HEK293 (cell line): ENCODE data around the gene TM7SF2.

Experiments used
- CTCF ChIA-PET: fragments of 350-600 bp; formaldehyde crosslinking; extraction: SDS; loops from one replicate; lab custom pipeline; 2021; ENCODE audit warnings: antibody characterized with exemption; lab: Yijun Ruan, JAX
- POLR2A ChIA-PET: fragments of 300-600 bp; formaldehyde crosslinking; extraction: SDS; loops from one replicate; lab custom pipeline; 2020; ENCODE audit warnings: antibody characterized with exemption, inconsistent platforms; lab: Yijun Ruan, JAX
- H3K27ac ChIP-seq: fragments of 200-500 bp; sonication (Bioruptor generic); 2 replicates; pipeline ENCODE4 v1.5.1; 2014; ENCODE audit warnings: low read depth, low read length, control low read depth, inconsistent platforms; ENCODE audit errors: extremely low read depth
- H3K36me3 ChIP-seq, 2 experiments: fragments of 200-500 bp in 1 of 2; sonication (Bioruptor generic) in 1 of 2; 1 replicate in 1 of 2; 2 replicates in 1 of 2; pipeline ENCODE4 v1.5.1; 2014 to 2017; ENCODE audit warnings: inconsistent platforms in 2 of 2, low read length in 2 of 2; ENCODE audit not compliant: control insufficient read depth in 2 of 2, insufficient read depth in 1 of 2
- H3K4me1 ChIP-seq: fragments of 200-500 bp; sonication (Bioruptor generic); 2 replicates; pipeline ENCODE4 v1.5.1; 2014; ENCODE audit warnings: mild to moderate bottlenecking, low read length, inconsistent platforms; ENCODE audit not compliant: control insufficient read depth, insufficient read depth
- H3K4me3 ChIP-seq: 2 replicates; pipeline ENCODE4 v1.5.1; 2011; ENCODE audit warnings: low read depth, mild to moderate bottlenecking, control low read depth, low read length, moderate library complexity
- H3K9me3 ChIP-seq: fragments of 200-500 bp; sonication (Bioruptor generic); 2 replicates; pipeline ENCODE4 v1.5.1; 2014; ENCODE audit warnings: low read depth, low read length, inconsistent platforms; ENCODE audit not compliant: control insufficient read depth, insufficient read depth
- GLI4 ChIP-seq: fragments of 450-650 bp; formaldehyde crosslinking; IDR thresholded peaks from 2 replicates; pipeline ENCODE4 v1.5.1; 2016; ENCODE audit warnings: missing biosample characterization, missing genetic modification characterization
- GLIS1 ChIP-seq: fragments of 450-650 bp; formaldehyde crosslinking; IDR thresholded peaks from 2 replicates; pipeline ENCODE4 v1.5.1; 2016; ENCODE audit warnings: missing biosample characterization, missing genetic modification characterization
- PRDM10 ChIP-seq: fragments of 450-650 bp; formaldehyde crosslinking; IDR thresholded peaks from 2 replicates; pipeline ENCODE4 v1.5.1; 2016; ENCODE audit warnings: missing biosample characterization, missing genetic modification characterization
- ZNF146 ChIP-seq: fragments of 450-650 bp; formaldehyde crosslinking; IDR thresholded peaks from 2 replicates; pipeline ENCODE4 v1.5.1; 2016; ENCODE audit warnings: missing biosample characterization, missing genetic modification characterization
- ZNF311 ChIP-seq: fragments of 450-650 bp; formaldehyde crosslinking; IDR thresholded peaks from 2 replicates; pipeline ENCODE4 v1.5.1; 2017; ENCODE audit warnings: missing biosample characterization, missing genetic modification characterization, borderline replicate concordance
- ZNF521 ChIP-seq: fragments of 450-650 bp; formaldehyde crosslinking; IDR thresholded peaks from 2 replicates; pipeline ENCODE4 v1.5.1; 2017; ENCODE audit warnings: missing biosample characterization, mild to moderate bottlenecking, missing genetic modification characterization
- ZNF776 ChIP-seq: fragments of 450-650 bp; formaldehyde crosslinking; IDR thresholded peaks from 2 replicates; pipeline ENCODE4 v1.5.0; 2017; ENCODE audit warnings: missing biosample characterization, missing genetic modification characterization, borderline replicate concordance
- TF ChIP-seq, protein P1 (sequence below): fragments of 450-650 bp; formaldehyde crosslinking; conservative IDR thresholded peaks from 2 replicates; pipeline ENCODE4 v1.5.1; 2016; ENCODE audit warnings: low read depth, missing biosample characterization, missing genetic modification characterization

The TM7SF2 gene

GRCh38 chr11:65102142-65103095 lies 9.3 kb upstream of the TM7SF2 start (continued):
- TF ChIP-seq PRDM10 (tag by site-specific recombination) (peak; percentile 46; the same call in 1 of the 2 replicates), ZNF311 (tag by site-specific recombination) (no peak), GLIS1 (tag by site-specific recombination) (peak; percentile 85), ZNF146 (tag by site-specific recombination) (peak; percentile 28; the same call in 1 of the 2 replicates)
- TF ChIP-seq, protein P1, sequence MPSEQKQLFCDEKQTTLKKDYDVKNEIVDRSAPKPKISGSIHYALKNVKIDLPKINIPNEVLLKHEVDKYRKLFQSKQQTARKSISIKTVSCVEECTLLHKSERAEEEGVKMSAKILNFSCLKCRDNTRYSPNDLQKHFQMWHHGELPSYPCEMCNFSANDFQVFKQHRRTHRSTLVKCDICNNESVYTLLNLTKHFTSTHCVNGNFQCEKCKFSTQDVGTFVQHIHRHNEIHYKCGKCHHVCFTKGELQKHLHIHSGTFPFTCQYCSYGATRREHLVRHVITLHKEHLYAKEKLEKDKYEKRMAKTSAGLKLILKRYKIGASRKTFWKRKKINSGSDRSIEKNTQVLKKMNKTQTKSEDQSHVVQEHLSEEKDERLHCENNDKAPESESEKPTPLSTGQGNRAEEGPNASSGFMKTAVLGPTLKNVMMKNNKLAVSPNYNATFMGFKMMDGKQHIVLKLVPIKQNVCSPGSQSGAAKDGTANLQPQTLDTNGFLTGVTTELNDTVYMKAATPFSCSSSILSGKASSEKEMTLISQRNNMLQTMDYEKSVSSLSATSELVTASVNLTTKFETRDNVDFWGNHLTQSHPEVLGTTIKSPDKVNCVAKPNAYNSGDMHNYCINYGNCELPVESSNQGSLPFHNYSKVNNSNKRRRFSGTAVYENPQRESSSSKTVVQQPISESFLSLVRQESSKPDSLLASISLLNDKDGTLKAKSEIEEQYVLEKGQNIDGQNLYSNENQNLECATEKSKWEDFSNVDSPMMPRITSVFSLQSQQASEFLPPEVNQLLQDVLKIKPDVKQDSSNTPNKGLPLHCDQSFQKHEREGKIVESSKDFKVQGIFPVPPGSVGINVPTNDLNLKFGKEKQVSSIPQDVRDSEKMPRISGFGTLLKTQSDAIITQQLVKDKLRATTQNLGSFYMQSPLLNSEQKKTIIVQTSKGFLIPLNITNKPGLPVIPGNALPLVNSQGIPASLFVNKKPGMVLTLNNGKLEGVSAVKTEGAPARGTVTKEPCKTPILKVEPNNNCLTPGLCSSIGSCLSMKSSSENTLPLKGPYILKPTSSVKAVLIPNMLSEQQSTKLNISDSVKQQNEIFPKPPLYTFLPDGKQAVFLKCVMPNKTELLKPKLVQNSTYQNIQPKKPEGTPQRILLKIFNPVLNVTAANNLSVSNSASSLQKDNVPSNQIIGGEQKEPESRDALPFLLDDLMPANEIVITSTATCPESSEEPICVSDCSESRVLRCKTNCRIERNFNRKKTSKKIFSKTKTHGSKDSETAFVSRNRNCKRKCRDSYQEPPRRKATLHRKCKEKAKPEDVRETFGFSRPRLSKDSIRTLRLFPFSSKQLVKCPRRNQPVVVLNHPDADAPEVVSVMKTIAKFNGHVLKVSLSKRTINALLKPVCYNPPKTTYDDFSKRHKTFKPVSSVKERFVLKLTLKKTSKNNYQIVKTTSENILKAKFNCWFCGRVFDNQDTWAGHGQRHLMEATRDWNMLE, result no peak

GRCh38 chr11:65103476-65103875 lies 8.2 kb upstream of the TM7SF2 start:
- peaks cover 0 to 21% of the 10 kb centered on the region in 2 experiments; a peak in 2 of 3 replicates for H3K36me3 ChIP-seq
- H3K4me3 ChIP-seq, result no peak overlapping the region
- H3K9me3 ChIP-seq, result no peaks in the 10 kb centered on the region
- no peak for TF ChIP-seq ZNF776 (tag by site-specific recombination)
- TF ChIP-seq GLIS1 (tag by site-specific recombination), result peak; percentile 14; the same call in 1 of the 2 replicates
- POLR2A ChIA-PET, result interaction anchor here (0.7 to 4.1 kb wide), 3 partner anchors 8 to 14 kb away, joined by 4 to 12 read pairs (median 4); partner anchors contain the start of genes TM7SF2 and ZNHIT2
- CTCF ChIA-PET, result interaction anchor here (0.6 to 8.8 kb wide), 5 partner anchors 9 to 244 kb away, joined by 3 to 110 read pairs (median 3); partner anchors contain the start of gene TM7SF2
- peaks cover 23% of the 10 kb centered on the region for H3K4me1 ChIP-seq
- H3K27ac ChIP-seq, result no peak overlapping the region

GRCh38 chr11:65104628-65105027 lies 7.0 kb upstream of the TM7SF2 start:
- TF ChIP-seq GLI4 (no peak), ZNF521 (no peak)
- ChIA-PET POLR2A (interaction anchor here (0.6 to 4.1 kb wide), 3 partner anchors 7 to 30 kb away, joined by 6 to 12 read pairs (median 6); partner anchors contain the start of genes FAU, MRPL49 and TM7SF2), CTCF (interaction anchor here (8.8 kb wide), 1 partner anchor 7 kb away, joined by 110 read pairs; the partner anchor contains the start of gene TM7SF2)
- Histone ChIP-seq H3K36me3 (peaks cover 0 to 29% of the 10 kb centered on the region in 2 experiments; a peak in 2 of 3 replicates), H3K9me3 (no peaks in the 10 kb centered on the region), H3K27ac (no peak overlapping the region), H3K4me3 (no peak overlapping the region), H3K4me1 (peaks cover 23% of the 10 kb centered on the region)
